AG04450 (cell line): ENCODE data around the gene ARHGAP15. TPM values are rescaled to one million over a fixed set of nuclear protein-coding genes. Genes with fewer than 3 reads are reported as not detected.

ENCODE experiments used
- CTCF ChIA-PET: fragments of 300-600, 350-600 bp; formaldehyde crosslinking; extraction: SDS; loops from one replicate; lab custom pipeline; 2022; ENCODE audit warnings: antibody characterized with exemption, inconsistent platforms; lab: Charles Lee
- POLR2A ChIA-PET: fragments of 350-600 bp; formaldehyde crosslinking; extraction: SDS; loops from one replicate; lab custom pipeline; 2021; ENCODE audit warnings: antibody characterized with exemption, inconsistent platforms; lab: Yijun Ruan, JAX
- DNase-seq: peaks from one replicate; pipeline ENCODE4 v3.0.0-alpha.2; 2011; ENCODE audit warnings: low read depth, low spot score
- H3K27ac ChIP-seq: one replicate; pipeline ENCODE4 v1.5.1; 2012; ENCODE audit warnings: low read depth, low read length, control low read depth
- H3K27me3 ChIP-seq: one replicate; pipeline ENCODE4 v1.6.0; 2012; ENCODE audit warnings: low read length; ENCODE audit not compliant: control insufficient read depth, insufficient read depth
- H3K4me3 ChIP-seq: 2 replicates; pipeline ENCODE4 v1.5.1; 2011; ENCODE audit warnings: mild to moderate bottlenecking, low read depth, low read length, control low read depth
- H3K9me3 ChIP-seq: 2 replicates; pipeline ENCODE4 v1.5.1; 2012; ENCODE audit warnings: low read length; ENCODE audit not compliant: control insufficient read depth, insufficient read depth
- polyA plus RNA-seq: library from polyadenylated mRNA; depleted of rRNA; stranded (reverse); fragments of >200 nt; gene quantifications from 2 replicates; pipeline ENCODE4 v1.2.3, GENCODE V29; 2011
- TF ChIP-seq, protein P1 (sequence below): IDR thresholded peaks from 2 replicates; pipeline ENCODE4 v1.5.1; 2011; ENCODE audit warnings: low read depth, low read length, control low read depth, inconsistent platforms

ARHGAP15 gene
- polyA plus RNA-seq, 1 experiment: not detected

DNA sequence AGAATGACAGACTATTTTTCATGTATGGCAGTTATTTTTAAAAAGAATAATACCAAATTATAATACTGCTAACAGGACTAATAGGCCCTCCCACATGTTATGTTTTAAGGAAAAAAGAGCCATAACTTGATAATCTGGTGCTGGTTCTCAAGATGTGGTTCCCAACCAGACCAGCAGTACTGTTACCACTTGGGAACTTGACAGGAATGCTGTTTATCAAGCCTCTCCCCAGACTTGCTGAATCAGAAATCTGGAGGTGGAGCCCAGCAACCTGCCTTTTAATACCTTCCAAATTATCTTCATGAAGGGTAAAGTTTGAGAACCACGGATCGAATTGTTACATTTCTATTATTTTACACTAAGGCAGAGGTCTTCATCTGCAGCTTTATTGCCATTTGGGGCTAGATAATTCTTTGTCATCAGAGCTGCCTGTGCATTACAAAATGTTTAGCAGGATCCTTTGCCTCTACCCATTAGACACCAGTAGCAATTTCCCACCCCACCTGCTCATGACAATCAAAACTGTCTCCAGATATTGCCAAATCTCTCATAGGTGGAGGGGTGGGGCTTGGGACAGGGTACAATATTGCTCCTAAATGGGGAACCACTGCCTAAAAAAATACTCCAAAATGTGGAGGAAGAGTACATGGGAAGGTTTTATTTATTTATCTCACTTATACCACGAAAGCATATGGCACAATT is 629.6 kb downstream of the ARHGAP15 start:
- TF ChIP-seq, protein P1, sequence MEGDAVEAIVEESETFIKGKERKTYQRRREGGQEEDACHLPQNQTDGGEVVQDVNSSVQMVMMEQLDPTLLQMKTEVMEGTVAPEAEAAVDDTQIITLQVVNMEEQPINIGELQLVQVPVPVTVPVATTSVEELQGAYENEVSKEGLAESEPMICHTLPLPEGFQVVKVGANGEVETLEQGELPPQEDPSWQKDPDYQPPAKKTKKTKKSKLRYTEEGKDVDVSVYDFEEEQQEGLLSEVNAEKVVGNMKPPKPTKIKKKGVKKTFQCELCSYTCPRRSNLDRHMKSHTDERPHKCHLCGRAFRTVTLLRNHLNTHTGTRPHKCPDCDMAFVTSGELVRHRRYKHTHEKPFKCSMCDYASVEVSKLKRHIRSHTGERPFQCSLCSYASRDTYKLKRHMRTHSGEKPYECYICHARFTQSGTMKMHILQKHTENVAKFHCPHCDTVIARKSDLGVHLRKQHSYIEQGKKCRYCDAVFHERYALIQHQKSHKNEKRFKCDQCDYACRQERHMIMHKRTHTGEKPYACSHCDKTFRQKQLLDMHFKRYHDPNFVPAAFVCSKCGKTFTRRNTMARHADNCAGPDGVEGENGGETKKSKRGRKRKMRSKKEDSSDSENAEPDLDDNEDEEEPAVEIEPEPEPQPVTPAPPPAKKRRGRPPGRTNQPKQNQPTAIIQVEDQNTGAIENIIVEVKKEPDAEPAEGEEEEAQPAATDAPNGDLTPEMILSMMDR: no peak
- Histone ChIP-seq H3K4me3 (no peak overlapping the region), H3K9me3 (no peaks in the 10 kb centered on the region), H3K27me3 (no peaks in the 10 kb centered on the region), H3K27ac (no peak overlapping the region)
- ChIA-PET POLR2A (no interaction called here), CTCF (no interaction called here)
- DNase-seq: no peak

DNA sequence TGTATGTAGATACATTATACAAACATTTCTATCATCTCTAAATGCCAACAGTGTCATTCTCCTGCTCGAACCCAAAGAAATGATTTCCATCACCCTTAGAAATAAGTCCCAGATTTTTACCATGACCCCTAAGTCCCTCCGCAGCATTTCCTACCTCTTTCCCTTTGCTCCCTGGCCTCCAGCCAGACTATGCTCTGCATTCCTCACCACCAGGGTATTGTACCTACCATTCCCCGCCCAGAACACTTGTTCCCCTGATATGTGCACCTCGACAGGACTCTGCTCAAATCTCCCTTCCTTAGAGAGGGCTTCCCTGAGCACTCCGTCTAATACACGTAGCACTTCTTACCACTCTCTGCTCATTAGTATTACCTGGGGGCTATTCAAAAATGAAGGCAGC is 630.2 kb downstream of the ARHGAP15 start:
- Histone ChIP-seq H3K4me3 (no peak overlapping the region), H3K27ac (no peak overlapping the region), H3K9me3 (no peaks in the 10 kb centered on the region), H3K27me3 (no peaks in the 10 kb centered on the region)
- CTCF ChIA-PET: no interaction called here
- TF ChIP-seq, protein P1: no peak
- POLR2A ChIA-PET: interaction anchor here (0.7 kb wide), 1 partner anchor 38 kb away, joined by 3 read pairs; no protein-coding TSS in a partner anchor
- no peak for DNase-seq

DNA sequence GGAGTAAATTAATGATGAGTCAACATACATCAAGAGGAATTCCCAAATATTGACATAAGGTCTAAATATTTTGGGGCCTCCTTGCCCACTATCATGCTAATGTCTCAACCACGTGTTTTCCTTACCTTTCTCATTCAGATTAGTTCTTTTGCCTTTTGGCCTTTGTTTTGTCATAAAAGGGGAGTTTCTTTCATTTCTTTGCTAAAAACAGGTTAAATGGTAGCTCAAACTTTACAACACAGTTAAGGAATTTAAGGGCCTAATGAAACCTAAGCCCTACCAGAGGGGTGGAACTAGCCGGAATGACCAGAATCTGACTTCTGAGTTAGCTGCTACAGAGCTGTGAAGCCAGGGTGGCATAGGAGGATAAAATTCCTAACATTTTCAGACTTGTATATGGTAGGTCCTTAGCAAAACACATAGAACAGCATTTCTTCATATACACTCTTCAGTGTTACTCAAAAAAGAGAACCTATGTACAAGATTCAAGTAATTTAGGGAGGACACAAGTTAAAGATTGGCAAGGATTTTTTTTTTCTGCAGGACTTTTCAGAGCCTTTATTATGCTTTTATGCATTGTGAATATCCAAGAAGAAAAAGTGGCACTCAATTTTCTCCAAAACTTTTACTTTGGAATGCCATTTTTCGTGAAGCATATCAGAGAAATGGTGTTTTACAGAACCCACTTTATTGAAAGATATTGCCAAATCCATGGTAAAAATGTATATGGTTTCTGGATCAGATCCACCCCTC is 633.1 kb downstream of the ARHGAP15 start:
- ChIA-PET POLR2A (no interaction called here), CTCF (interaction anchor here (1.0 to 1.1 kb wide), 2 partner anchors 9 to 13 kb away, joined by 3 read pairs; no protein-coding TSS in a partner anchor)
- DNase-seq: no peak
- TF ChIP-seq, protein P1: no peak
- H3K27me3 ChIP-seq: no peaks in the 10 kb centered on the region
- H3K9me3 ChIP-seq: no peaks in the 10 kb centered on the region
- H3K4me3 ChIP-seq: no peak overlapping the region
- H3K27ac ChIP-seq: no peak overlapping the region

DNA sequence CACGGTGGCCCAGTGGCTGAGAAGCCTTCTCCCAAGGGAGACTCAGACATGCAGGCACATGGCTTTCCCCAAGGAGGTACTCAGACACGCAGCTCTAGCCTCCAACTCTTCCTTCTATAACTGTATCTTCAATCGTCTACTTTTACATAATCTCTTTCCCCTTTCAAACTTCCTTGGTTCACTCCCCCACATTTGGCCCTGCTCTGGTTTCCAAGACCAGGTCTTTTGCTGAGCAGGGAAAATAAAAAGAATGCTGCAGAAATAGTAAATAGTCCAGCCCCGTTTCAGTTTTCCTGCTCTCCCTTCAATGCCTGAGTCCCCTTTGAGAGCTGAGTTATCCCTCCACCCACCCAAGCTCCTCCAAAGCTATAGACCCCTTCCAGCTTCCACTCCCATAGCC is 635.0 kb downstream of the ARHGAP15 start:
- CTCF ChIA-PET: no interaction called here
- POLR2A ChIA-PET: no interaction called here
- H3K4me3 ChIP-seq: no peak overlapping the region

More for the DNA sequence above, 635.0 kb downstream of the ARHGAP15 start:
- DNase-seq: no peak
- no peak overlapping the region for H3K27ac ChIP-seq
- no peaks in the 10 kb centered on the region for H3K9me3 ChIP-seq
- TF ChIP-seq, protein P1: no peak
- H3K27me3 ChIP-seq: no peaks in the 10 kb centered on the region
